ENCODE results near the gene DHTKD1.

DHTKD1 gene

DNA sequence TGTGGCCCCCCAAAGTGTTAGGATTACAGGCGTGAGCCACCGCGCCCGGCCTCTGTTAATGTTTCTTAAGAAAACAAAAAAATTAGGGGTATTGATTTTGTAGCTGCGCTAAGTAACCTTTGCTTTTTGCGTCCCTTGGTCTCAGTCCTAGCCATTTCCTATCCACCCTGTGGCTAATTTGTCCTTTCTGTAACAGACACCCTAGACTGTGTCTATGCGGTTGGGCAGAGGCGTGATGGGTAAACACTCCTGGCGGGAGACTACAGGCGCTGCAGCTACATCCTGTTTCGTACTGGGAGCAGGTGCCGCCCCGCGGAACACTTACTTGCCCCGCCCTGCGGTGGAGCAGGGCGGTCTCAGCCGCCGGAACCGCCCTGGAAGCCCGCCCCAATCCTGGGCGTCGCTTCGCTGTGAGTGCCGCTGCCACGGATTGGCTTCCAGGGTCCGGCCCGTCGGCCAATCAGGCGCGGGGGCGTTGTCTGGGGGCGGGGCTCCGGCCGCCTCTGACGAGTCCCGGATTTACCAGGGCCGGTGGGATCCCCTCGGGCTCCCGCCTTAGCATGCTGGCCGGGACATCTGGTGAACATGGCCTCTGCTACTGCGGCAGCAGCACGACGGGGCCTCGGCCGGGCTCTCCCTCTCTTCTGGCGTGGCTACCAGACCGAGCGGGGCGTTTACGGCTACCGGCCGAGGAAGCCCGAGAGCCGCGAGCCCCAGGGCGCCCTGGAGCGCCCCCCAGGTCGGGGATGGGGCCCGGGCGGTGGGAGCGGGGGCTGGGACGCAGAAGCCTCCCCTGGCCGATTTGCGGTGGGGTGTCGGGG lies at the start of gene DHTKD1:
TSS of gene DHTKD1 (plus strand) at position 506 of the 821 bp plus-strand sequence. CDS start at position 586, 80 bp downstream.
- DNase-seq: peak; percentile 99

GRCh38 chr10:12019283-12019971 lies 49.3 kb upstream of the DHTKD1 start:
- DNase-seq: no peak

GRCh38 chr10:12020574-12020973 lies 48.2 kb upstream of the DHTKD1 start:
- no peak for DNase-seq

DNA sequence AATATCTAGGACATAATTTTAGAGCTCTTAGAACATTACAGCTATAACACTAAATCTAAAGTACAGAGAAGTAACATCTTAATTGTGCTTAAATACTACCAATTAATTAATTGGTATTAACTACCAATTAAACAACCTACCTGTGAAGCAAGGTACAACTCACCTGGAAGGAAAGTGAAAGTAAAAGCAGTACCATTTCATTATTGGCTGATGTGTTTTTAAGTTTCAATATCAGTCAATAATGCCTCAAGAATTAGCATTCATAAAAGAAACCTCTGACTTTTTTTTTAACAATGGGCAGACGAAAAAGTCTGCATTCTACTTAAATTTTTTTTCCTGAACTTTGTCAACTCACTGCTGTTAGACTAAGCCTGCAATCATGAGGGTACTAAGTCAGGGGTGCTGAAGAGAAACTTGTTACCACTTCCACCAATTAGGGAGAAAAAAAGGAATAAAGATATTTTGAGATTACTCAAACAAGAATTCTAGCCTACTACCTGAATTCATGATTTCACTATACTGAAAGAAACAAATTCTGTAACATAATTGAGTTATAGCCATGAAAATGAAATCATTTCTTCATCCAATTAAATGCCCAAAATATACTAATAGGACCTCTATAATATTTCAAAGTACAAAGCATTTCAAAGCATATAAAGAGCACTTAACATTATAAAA lies 46.0 kb upstream of the DHTKD1 start:
- peak; percentile 16 for DNase-seq

- DNase-seq: no peak
Measured at GRCh38 chr10:12025591-12025990, 43.2 kb upstream of the DHTKD1 start.

GRCh38 chr10:12027539-12027938 lies 41.2 kb upstream of the DHTKD1 start:
- DNase-seq: no peak

DNA sequence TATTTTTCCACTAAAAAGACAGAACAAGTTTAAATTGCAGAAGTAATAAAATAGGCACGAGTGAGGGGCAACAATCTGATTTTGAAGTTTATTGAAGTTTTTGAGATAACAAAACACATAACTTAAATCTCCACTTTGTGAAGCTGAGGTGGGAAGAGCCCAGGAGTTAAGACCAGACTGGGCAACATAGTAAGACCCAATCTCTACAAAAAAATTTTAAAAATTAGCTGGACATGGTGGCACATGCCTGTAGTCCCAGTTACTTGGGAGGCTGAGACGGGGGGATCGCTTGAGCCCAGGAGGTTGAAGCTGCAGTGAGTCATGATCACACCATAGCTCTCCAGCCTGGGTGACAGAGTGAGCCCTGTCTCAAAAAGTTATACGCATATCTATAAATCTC lies 37.4 kb upstream of the DHTKD1 start:
- no peak for DNase-seq

- DNase-seq: no peak
Measured at GRCh38 chr10:12036073-12036655, 32.6 kb upstream of the DHTKD1 start.

GRCh38 chr10:12041766-12042408 lies 26.9 kb upstream of the DHTKD1 start:
- peak; percentile 64 for DNase-seq

- peak; percentile 45 for DNase-seq
Measured at GRCh38 chr10:12042409-12042796, 26.4 kb upstream of the DHTKD1 start.

GRCh38 chr10:12042797-12043651 lies 25.7 kb upstream of the DHTKD1 start, which contains the start of gene UPF2:
UPF2 (minus strand) TSS chr10:12042809; CDS start chr10:12035423, 7,386 bp downstream.
- DNase-seq: peak; percentile 99

DNA sequence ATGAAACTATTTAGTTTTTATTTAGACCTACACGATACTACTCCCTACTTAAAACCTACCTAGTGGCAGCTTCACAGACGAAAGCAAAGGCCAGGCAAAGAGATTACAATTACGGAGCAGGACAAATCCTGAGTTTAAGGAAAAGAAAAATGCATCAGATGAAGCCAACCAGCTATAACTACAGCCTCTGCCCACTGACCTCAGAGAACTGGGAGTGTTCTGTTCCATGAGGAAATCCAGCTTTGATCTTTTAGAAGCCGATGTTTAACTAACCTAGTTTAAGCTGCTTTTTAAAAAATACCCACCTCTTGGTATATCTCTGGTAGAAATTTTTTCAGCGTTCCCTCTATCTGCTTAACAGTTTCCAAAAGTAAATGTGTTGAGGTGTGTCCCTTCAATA lies 23.2 kb upstream of the DHTKD1 start:
- DNase-seq: no peak

- DNase-seq: peak; percentile 27
Measured at GRCh38 chr10:12048547-12048946, 20.2 kb upstream of the DHTKD1 start.

DNA sequence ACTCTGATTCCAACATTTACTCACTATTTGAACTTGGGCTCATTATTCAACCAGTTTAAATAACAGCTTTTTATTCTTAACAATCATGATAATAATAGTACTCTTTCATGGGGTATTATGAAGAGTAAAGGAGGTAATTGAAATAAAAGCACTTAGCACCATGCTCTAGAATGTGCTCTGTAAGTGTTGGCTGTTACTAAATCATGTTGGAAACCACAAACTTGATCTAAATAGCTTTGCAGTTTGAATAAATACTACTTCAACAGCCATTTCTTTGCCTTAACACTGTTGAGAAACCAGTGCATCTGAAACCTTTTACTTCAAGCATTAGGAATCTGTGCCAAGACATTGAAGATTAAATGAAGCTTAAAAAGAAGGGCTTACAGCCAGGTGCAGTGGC lies 18.2 kb upstream of the DHTKD1 start:
- no peak for DNase-seq

- no peak for DNase-seq
Measured at GRCh38 chr10:12051241-12051640, 17.5 kb upstream of the DHTKD1 start.

DNA sequence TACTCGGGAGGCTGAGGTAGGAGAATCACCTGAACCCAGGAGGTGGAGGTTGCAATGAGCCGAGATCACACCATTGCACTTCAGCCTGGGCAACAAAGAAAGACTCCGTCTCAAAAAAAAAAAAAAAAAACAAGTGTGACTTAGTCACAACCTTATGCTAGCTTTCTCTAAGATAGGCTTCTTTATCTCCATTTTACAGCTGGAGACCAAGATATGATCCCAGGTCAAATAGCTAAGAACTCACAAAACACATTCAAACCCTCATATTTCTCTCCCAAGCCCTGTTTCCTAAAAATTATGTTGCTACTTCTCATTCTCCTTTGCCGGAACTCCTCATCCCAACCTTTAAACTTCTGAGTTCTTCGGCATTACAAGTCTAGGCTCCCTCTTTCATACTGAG lies 13.0 kb upstream of the DHTKD1 start:
- DNase-seq: no peak

GRCh38 chr10:12056748-12057147 lies 12.0 kb upstream of the DHTKD1 start:
- DNase-seq: no peak

GRCh38 chr10:12061124-12061523 lies 7.6 kb upstream of the DHTKD1 start:
- no peak for DNase-seq

DNA sequence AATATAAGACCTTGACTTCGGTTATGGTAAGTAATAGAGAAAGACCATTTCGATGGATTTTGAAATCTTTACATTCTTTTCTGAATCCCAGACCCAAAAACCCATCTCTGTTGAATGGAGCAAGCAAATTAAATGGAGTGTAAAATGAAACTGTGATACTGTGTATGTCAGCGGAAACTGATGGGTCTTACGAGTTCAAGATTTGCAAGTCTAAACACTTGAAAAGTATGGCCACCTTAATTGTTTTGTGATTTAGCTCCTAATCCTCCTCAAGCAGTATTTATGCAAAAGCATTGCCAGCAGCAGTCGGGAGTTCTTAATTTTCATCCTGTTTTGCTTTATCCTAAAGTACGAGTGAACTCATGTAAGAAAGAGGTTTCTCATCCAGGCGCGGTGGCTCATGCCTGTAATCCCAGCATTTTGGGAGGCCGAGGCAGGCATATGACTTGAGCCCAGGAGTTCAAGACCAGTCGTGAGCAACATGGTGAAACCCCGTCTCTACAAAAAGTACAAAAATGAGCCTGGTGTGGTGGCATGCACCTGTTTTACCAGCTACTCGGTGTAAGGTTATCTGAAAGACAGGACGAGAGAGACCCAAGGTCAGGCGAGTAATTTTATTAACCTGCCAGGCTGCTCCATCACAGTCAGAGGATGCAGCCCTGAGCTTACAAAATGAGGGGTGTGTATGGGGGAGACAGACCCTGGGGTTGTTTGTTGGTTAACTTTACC lies 5.8 kb upstream of the DHTKD1 start:
- no peak for DNase-seq

DNA sequence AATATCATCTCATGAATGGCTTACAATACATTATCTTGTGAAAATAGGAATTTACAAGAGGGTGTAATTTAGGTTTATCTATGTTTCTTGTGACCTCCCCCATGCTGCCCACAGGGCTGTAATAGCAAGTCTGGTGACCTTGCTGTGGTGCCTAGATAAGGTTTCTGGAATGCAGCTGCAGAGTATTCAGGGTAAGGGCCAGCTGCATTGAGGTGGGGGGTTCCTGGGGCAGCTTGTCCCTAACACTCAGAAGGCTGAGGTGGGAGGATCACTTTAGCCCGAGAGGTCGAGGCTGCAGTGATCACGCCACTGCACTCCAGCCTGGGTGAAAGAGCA lies 5.3 kb upstream of the DHTKD1 start:
- DNase-seq: no peak

- no peak for DNase-seq
Measured at GRCh38 chr10:12067336-12067735, 1.4 kb upstream of the DHTKD1 start.

All from activated CD4-positive, alpha-beta T cell treated with anti-CD3 and anti-CD28 coated beads, Interleukin-2, Interleukin-6, amounts not matched to agents 100 ng/mL and 50 ng/mL, durations not matched to agents 16 hours and 8 hours (primary cell).